ENCODE measurements around the gene LAT. TPM values are rescaled to one million over a fixed set of nuclear protein-coding genes. Genes with fewer than 3 reads are reported as not detected.

LAT gene
- total RNA-seq, 2 donors from 2014 or later: 4.5 to 6.1 TPM

- Mint-ChIP-seq H3K36me3 (ENCODE audit: low read depth) (no peaks in the 10 kb centered on the region), H3K4me1 (peaks cover 7% of the 10 kb centered on the region), H3K27me3 (ENCODE audit: insufficient read depth) (no peaks in the 10 kb centered on the region), H3K4me3 (no peak overlapping the region), H3K9me3 (no peaks in the 10 kb centered on the region), H3K27ac (no peak overlapping the region)
- Histone ChIP-seq H3K27ac (ENCODE audit: low read depth, low read length) (no peak overlapping the region), H3K4me1 (ENCODE audit: control insufficient read depth, insufficient read depth, low read length) (no peaks in the 10 kb centered on the region), H3K27me3 (ENCODE audit: control insufficient read depth, insufficient read depth, low read length, poor library complexity, severe bottlenecking) (no peaks in the 10 kb centered on the region), H3K9me3 (ENCODE audit: control insufficient read depth, low read length) (no peaks in the 10 kb centered on the region), H3K4me3 (ENCODE audit: low read length) (no peak overlapping the region), H3K36me3 (ENCODE audit: control insufficient read depth, insufficient read depth, low read length) (no peaks in the 10 kb centered on the region), H3K9ac (ENCODE audit: extremely low read depth, low read length, poor library complexity, severe bottlenecking) (no peak overlapping the region)
- DNase-seq: no peak
- TF ChIP-seq CTCF (conservative IDR thresholded peaks at IDR 0.05): no peak
- WGBS, 2 experiments (ENCODE audit: insufficient coverage in 1 of 2, insufficient read length in 1 of 2): 78 to 92% methylated on average over 2 to 5 of the region's 5 CpGs
Measured at GRCh38 chr16:29025218-29025617, 40.4 kb downstream of the LAT start.

- Mint-ChIP-seq H3K36me3 (ENCODE audit: low read depth) (no peaks in the 10 kb centered on the region), H3K4me1 (peaks cover 7% of the 10 kb centered on the region), H3K27ac (no peak overlapping the region), H3K4me3 (no peak overlapping the region), H3K9me3 (no peaks in the 10 kb centered on the region), H3K27me3 (ENCODE audit: insufficient read depth) (no peaks in the 10 kb centered on the region)
- Histone ChIP-seq H3K4me1 (ENCODE audit: control insufficient read depth, insufficient read depth, low read length) (no peaks in the 10 kb centered on the region), H3K27me3 (ENCODE audit: control insufficient read depth, insufficient read depth, low read length, poor library complexity, severe bottlenecking) (no peaks in the 10 kb centered on the region), H3K4me3 (ENCODE audit: low read length) (no peak overlapping the region), H3K27ac (ENCODE audit: low read depth, low read length) (no peak overlapping the region), H3K36me3 (ENCODE audit: control insufficient read depth, insufficient read depth, low read length) (no peaks in the 10 kb centered on the region), H3K9me3 (ENCODE audit: control insufficient read depth, low read length) (no peaks in the 10 kb centered on the region), H3K9ac (ENCODE audit: extremely low read depth, low read length, poor library complexity, severe bottlenecking) (no peak overlapping the region)
- DNase-seq: no peak
- WGBS, 2 experiments (ENCODE audit: insufficient coverage in 1 of 2, insufficient read length in 1 of 2): 88 to 100% methylated on average over 3 to 4 of the region's 4 CpGs
- no peak for TF ChIP-seq CTCF (conservative IDR thresholded peaks at IDR 0.05)
Measured at GRCh38 chr16:29025735-29026134, 40.9 kb downstream of the LAT start.

DNA sequence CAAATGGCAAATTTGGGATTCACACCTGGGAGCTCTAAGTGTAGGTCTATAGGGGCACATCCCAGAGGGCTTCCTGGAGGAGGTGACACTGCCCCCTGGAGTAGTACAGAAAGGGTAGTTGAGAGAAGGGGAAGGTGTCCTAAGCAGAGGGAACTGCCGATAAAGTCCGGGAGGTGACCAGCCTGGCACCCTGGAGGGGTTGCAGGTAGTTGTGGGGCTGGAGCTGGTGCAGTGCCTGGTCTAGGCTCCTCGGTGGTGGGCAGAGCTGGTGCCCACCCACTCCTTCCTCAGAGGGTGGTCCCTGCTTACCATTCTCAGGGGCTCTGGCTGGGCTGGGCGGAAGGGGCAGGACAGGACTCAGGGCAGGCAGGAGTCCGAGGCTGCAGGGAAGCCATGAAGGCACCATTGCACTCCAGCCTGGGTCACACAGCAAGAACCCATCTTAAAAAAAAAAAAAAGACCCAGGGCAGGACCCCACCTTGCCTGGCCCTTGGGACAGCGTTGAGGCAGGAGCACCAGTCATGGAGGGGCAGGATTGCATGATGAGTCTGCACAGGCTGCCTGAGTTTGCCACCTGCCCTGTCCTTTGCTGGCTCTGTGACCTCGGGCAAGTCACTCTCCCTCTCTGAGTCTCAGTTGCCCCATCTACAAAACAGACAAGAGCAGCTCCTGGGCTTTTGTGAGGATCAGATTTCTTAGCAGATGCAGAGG is 43.8 kb downstream of the LAT start:
- TF ChIP-seq CTCF (conservative IDR thresholded peaks at IDR 0.05): no peak
- Mint-ChIP-seq H3K36me3 (ENCODE audit: low read depth) (no peaks in the 10 kb centered on the region), H3K9me3 (no peaks in the 10 kb centered on the region), H3K4me3 (no peak overlapping the region), H3K27me3 (ENCODE audit: insufficient read depth) (no peaks in the 10 kb centered on the region), H3K4me1 (peaks cover 7% of the 10 kb centered on the region), H3K27ac (peak overlapping the region; percentile 68)
- Histone ChIP-seq H3K4me3 (ENCODE audit: low read length) (no peak overlapping the region), H3K27me3 (ENCODE audit: control insufficient read depth, insufficient read depth, low read length, poor library complexity, severe bottlenecking) (no peaks in the 10 kb centered on the region), H3K36me3 (ENCODE audit: control insufficient read depth, insufficient read depth, low read length) (no peaks in the 10 kb centered on the region), H3K9ac (ENCODE audit: extremely low read depth, low read length, poor library complexity, severe bottlenecking) (peak overlapping the region; percentile 5), H3K27ac (ENCODE audit: low read depth, low read length) (no peak overlapping the region), H3K9me3 (ENCODE audit: control insufficient read depth, low read length) (no peaks in the 10 kb centered on the region), H3K4me1 (ENCODE audit: control insufficient read depth, insufficient read depth, low read length) (no peaks in the 10 kb centered on the region)
- peak; percentile 53 for DNase-seq
- 79% methylated on average over 3 to 7 of the region's 7 CpGs for WGBS, 2 experiments (ENCODE audit: insufficient coverage in 1 of 2, insufficient read length in 1 of 2)

Measured in endodermal cell (in vitro differentiated cells).